ENCODE data around the gene M1AP. TPM values are rescaled to one million over a fixed set of nuclear protein-coding genes. Genes with fewer than 3 reads are reported as not detected.

M1AP gene
- total and polyA plus RNA-seq, 9 of the 15 experiments (the other 6 are each of a cell fraction or from before 2014, with no cell fraction given), result 0.06 to 0.33 (median 0.11) TPM; not detected in 4

DNA sequence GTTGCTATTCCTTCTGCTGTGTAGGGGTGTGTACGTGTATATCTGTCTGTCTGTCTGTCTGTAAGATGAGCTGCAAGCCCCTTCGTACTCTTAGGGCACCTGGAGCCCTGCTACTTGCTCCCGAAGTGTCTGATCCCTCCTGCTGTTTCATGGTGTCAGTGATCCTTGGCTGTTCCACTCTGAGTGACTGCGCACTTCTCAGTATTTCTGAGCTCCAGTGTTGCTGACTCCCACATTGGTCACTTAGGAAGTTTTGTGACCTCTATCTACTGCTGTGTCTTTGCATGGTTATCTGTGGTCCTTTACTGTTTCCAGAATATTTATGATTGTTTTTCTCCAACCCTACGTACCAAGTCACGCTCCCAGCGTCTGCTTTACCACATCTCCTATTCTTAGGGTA is 22.1 kb upstream of the M1AP start:
- POLR2A ChIA-PET, result interaction anchor here (0.9 kb wide), 3 partner anchors 14 to 112 kb away, joined by 3 read pairs; no protein-coding TSS in a partner anchor

More for the DNA sequence above, 22.1 kb upstream of the M1AP start:
- FAIRE-seq, result peak; percentile 59
- no peak overlapping the region for H3K4me3 ChIP-seq
- peak in 2 of 4 experiments; percentile 20 to 31 for DNase-seq (ENCODE audit: extremely low read depth in 1 of 4, low spot score in 3 of 4)
- peak; percentile 62 for ATAC-seq
- intact Hi-C loops (cut with micrococcal nuclease), result no loop called here
- no peaks in the 10 kb centered on the region for H4K20me1 ChIP-seq (replicated peaks; ENCODE audit: control insufficient read depth, insufficient read depth, low read length)
- no peaks in the 10 kb centered on the region for H3K79me2 ChIP-seq (ENCODE audit: control insufficient read depth, insufficient read depth, low read length)
- H3K9me1 ChIP-seq (ENCODE audit: control insufficient read depth, insufficient read depth, low read length), result no peaks in the 10 kb centered on the region
- 3% methylated on average over 7 of the region's 7 CpGs for WGBS (ENCODE audit: insufficient coverage, low coverage, missing lambda C conversion rate)
- H3K27me3 ChIP-seq (ENCODE audit: control insufficient read depth in 2 of 2, insufficient read depth in 2 of 2, low read length in 2 of 2), result peaks cover 11 to 24% of the 10 kb centered on the region in 2 experiments; a peak in 3 of 5 replicates
- H3K9ac ChIP-seq (ENCODE audit: insufficient read depth in 1 of 2, low read depth in 2 of 2, low read length in 2 of 2), result no peak overlapping the region
- peaks cover 0 to 4% of the 10 kb centered on the region in 2 experiments; a peak in 1 of 5 replicates for H3K4me1 ChIP-seq (replicated peaks in 1 of 2; ENCODE audit: control insufficient read depth in 2 of 2, insufficient read depth in 2 of 2, low read length in 2 of 2)
- no peak for TF ChIP-seq NFE2L1 (tag; IDR thresholded peaks at IDR 0.05; ENCODE audit: borderline replicate concordance, low read depth)
- TF ChIP-seq MAFG (tag; conservative IDR thresholded peaks at IDR 0.05), result peak; percentile 89
- peak; percentile 80 for TF ChIP-seq NFE2 (IDR thresholded peaks at IDR 0.05; ENCODE audit: low read depth)
- 0 out of 2 replicates have a peak, but pooled peaks have one; percentile 35 for TF ChIP-seq ELF4 (CRISPR knock-in tag; IDR thresholded peaks at IDR 0.05)
- peak; percentile 53; the same call in 1 of the 2 replicates for TF ChIP-seq MAFF (IDR thresholded peaks at IDR 0.05; ENCODE audit: low read length)
- peak; percentile 55; the same call in 1 of the 2 replicates for TF ChIP-seq MAFK (IDR thresholded peaks at IDR 0.05; ENCODE audit: low read length)
- TF ChIP-seq NRF1 (conservative IDR thresholded peaks at IDR 0.05 in 1 of 2, IDR thresholded peaks at IDR 0.05 in 1 of 2), result 0 out of 4 replicates have a peak, but pooled peaks of 1 of the 2 experiments have one; percentile 22
- TF ChIP-seq ZFP36 (IDR thresholded peaks at IDR 0.05; ENCODE audit: low read depth, low read length, partially characterized antibody), result peak; percentile 14
- no peak for TF ChIP-seq NONO (IDR thresholded peaks at IDR 0.05; ENCODE audit: low read depth in 2 of 2, low read length in 1 of 2)
- 0 out of 2 replicates have a peak, but pooled peaks have one; percentile 60 for TF ChIP-seq ZBTB17 (CRISPR knock-in tag; IDR thresholded peaks at IDR 0.05)
- no peak for TF ChIP-seq ZBED1 (IDR thresholded peaks at IDR 0.05)
- TF ChIP-seq PBX2 (CRISPR knock-in tag; IDR thresholded peaks at IDR 0.05; ENCODE audit: low read depth), result no peak
- 0 out of 2 replicates have a peak, but pooled peaks have one; percentile 7 for TF ChIP-seq PBX2 (tag; conservative IDR thresholded peaks at IDR 0.05; ENCODE audit: low read depth)
- peak; percentile 69; the same call in 1 of the 2 replicates for TF ChIP-seq BACH1 (tag; IDR thresholded peaks at IDR 0.05)
- TF ChIP-seq TCF7L2 (IDR thresholded peaks at IDR 0.05; ENCODE audit: low read depth, low read length), result no peak
- peak; percentile 57; the same call in 1 of the 2 replicates for TF ChIP-seq C11orf30 (IDR thresholded peaks at IDR 0.05; ENCODE audit: low read depth)
- peak; percentile 76 for TF ChIP-seq ZNF316 (IDR thresholded peaks at IDR 0.05)
- TF ChIP-seq GTF2B (IDR thresholded peaks at IDR 0.05; ENCODE audit: extremely low read depth, insufficient read length), result no peak
- no peaks in the 10 kb centered on the region for H3K36me3 ChIP-seq (ENCODE audit: control insufficient read depth, insufficient read depth, low read length)
- no peak overlapping the region for H3K27ac ChIP-seq (ENCODE audit: extremely low read depth, low read depth, low read length)
- no peaks in the 10 kb centered on the region for H3K9me3 ChIP-seq (replicated peaks; ENCODE audit: control insufficient read depth, insufficient read depth, low read depth, low read length)
- CTCF ChIA-PET (ENCODE audit: low intra/inter-chr PET ratio), result no interaction called here
- 0 out of 2 replicates have a peak overlapping the region, but pooled peaks have one; percentile 7 for H2AFZ ChIP-seq (ENCODE audit: low read depth, low read length)
- H3K4me2 ChIP-seq (ENCODE audit: insufficient read depth, low read length), result peak overlapping the region; percentile 56; the same call in 1 of the 2 replicates
- BruUV-seq (replicated peaks), result no TSS peak
- in situ Hi-C loops (cut with MboI), result no loop called here
